Hematopoietic multipotent progenitor cell treated with erythropoietin and hydrocortisone succinate and interleukin-3 and kit ligand, for 8 days (in vitro differentiated cells): ENCODE measurements around the gene TTLL4.
A peak's percentile ranks its signal among the peaks of the same experiment; 100 is the strongest.

Source experiments
- DNase-seq: peaks from one replicate; pipeline ENCODE4 v3.0.0-alpha.2; 2015

The TTLL4 gene

DNA sequence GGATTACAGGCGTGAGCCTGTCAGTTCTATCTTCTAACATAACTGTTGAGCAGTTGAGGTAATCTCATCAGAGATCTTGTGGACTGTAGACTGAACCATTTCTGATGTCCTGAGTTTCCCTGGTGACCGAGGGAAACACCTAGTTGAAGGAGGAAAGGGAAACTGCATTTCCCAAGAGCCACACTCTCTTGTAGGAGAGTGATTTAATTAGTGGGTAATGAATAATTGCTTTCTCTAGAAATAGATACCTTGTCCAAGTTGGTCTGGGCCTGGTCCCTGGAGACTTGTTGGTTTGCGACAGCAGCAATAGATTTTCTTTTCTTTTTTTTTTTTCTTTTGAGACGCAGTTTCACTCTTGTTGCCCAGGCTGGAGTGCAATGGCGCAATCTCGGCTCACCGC, 7.4 kb downstream of the TTLL4 start:
- no peak for DNase-seq

DNA sequence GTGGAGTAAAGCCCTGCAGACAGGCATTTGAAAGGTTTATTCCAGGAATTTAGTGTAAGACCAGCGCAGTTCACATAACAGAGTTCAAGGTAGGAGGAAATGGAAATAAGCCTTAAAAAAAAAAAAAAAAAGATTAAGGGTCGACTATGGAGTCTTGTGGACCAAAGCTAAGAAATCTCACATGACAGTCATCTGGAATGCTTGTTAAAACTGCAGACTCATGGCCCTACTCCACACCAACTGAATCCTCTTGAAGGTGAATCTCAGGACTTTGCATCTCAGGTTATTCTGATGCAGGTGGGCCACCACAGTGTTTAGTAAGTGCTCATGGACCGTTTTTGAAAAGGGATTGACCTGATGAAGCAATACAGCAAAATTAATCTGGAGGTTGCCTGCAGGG, 8.8 kb downstream of the TTLL4 start:
- no peak for DNase-seq

DNA sequence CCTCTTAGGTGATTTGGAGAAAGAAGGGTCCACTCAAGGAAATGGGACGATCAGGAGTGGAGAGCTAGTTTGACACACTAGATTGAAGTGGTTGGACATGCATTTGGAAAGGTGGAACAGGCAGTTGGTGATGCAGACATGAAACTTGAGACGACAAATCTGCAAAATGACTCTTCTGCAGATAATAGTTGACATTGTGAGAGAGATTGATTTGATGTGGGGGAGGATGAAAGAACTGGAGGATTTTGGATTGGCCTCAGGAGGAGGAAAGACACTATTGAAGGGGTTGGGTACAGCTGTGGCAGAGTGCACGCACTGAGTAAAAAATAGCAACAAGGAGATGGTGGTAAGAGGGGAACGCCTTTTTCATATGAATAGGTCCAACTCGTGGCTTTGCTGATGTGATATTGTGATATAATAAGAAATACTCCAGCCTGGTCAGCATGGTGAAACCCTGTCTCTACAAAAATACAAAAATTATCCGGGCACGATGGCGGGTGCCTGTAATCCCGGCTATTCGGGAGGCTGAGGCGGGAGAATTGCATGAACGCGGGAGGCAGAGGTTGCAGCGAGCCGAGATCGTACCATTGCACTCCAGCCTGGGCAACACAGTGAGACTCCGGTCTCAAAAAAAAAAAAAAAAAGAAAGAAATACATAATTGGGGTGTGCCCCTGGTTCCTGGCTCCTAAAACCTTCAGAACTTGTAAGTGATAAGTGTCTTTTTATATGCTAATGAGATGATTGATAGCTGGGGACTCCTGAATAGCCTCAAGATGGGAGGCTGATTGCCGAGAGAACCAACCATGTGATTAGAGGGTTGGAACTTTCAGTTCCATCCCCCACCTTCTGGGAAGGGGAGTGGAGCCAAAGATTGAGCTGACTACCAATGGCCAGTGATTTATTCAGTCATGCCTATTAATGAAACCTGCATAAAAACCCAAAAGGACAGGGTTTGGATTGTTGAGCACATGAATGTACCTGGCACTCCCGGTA, 9.7 kb downstream of the TTLL4 start:
- DNase-seq: no peak

DNA sequence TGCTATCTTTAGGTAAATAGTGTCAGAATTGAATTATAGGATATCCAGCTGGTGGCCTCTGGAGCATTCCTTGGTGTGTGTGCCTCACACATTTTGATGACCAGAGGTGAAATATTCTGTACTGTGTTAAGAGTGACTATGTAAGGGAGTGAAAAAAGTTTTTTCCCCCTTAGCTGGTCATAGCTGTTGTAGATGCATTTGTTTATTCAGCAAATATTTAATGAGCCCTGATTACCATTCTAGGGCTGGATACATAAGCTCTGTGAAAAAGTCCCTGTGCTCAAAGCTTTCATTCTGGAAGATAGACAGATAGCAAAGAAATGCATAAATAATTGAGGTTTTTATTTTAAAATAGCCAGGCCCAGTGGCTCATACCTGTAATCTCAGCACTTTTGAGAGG, 10.9 kb downstream of the TTLL4 start:
- no peak for DNase-seq

DNA sequence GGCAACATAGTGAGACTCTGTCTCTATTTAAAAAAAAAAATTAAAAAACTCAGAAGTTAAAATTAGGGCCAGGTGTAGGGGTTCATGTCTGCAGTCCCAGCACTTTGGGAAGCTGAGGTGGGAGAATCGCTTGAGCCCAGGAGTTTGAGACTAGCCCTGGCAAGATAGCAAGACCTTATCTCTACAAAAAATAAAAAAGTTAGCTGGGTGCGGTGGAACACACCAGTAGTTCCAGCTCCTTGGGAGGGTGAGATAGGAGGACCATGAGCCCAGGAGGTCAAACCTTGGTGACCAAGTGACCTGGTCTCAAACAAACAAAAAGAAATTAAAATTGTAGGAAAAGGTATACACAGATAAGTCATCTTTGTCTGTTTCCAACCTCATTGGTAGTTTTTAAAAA, 11.3 kb downstream of the TTLL4 start:
- DNase-seq: peak; percentile 73

DNA sequence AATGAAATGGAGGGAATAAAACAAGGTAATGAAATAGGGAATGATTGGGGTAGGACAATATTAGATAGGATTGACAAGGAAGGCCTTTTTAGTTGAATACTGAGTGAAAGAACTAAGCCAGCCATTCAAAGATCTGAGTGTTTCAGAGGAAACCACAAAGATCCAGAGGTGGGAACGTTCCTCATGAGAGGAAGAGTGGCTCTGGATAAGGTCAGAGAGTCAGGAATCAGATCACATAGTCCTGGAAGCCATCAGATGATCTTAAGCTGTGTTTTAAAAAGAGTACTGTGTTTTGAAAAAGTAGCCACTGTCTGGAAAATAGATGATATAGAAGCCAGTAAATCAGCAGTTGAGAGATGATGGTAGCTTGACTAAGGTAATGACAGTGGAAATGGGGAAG, 11.8 kb downstream of the TTLL4 start:
- DNase-seq: no peak

DNA sequence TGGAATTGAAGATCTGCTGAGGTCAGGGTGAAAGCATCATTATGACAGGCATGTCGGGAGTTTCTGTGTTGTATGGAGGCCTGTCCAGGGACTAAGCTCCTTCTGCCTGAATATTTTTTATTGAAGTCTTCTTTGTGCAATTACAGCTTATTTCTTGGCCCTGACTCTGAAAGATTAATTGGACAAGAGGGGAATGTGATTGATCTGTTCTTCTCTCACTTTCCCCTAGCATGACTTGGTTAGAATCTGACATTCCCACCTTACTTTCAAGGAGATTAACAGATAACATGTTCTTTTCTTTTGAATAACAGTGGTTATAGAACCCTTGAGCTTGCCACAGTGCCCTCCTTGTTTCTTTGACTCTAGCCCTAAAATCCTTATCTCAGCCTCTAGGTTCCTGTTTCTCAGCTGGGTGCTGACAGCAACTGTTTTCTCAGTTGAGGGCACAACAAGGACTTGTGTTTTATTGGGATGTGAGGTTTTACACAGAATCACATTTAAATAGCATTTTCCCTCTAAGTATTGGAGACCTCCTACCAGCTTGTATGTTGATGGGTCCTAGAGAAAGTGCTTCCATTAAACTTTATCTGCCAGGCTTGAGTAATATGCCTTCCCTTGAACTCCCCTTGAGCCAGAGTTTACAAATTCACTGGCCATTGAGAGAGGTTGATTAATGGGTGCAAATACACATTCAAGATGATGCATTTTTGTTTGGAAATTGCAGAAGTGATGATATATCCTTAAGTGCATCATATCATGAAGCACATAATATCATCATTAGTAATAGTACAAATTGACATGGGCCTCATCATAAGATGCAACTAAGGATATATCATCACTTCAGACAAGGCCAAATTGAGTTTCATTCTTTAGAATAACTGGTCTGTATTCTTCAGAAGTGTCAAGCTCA, 12.5 kb downstream of the TTLL4 start:
- DNase-seq: peak; percentile 56

DNA sequence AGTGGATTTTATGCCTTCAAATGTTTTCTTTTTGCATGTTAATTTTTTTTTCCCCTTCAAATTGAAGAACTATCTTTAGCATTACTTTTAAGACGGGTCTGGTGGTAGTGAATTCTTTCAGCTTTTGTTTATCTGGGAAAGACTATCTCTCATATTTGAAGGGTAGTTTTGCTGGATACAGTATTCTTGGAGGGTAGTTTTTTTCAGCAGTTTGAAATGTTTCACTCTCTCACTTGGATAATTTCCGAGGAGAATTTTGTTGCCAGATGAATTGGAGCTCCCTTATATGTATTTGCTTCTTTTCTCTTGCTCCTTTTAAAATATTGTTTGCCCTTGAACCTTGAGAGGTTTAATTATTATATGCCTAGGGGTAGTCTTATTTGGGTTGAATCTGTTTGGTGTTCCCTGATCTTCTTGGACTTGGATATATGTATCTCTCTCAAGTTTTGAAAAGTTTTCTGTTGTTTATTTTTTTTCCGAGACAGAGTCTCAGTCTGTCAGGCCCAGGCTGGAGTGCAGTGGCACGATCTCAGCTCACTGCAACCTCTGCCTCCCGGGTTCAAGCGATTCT, 15.5 kb downstream of the TTLL4 start:
- no peak for DNase-seq

DNA sequence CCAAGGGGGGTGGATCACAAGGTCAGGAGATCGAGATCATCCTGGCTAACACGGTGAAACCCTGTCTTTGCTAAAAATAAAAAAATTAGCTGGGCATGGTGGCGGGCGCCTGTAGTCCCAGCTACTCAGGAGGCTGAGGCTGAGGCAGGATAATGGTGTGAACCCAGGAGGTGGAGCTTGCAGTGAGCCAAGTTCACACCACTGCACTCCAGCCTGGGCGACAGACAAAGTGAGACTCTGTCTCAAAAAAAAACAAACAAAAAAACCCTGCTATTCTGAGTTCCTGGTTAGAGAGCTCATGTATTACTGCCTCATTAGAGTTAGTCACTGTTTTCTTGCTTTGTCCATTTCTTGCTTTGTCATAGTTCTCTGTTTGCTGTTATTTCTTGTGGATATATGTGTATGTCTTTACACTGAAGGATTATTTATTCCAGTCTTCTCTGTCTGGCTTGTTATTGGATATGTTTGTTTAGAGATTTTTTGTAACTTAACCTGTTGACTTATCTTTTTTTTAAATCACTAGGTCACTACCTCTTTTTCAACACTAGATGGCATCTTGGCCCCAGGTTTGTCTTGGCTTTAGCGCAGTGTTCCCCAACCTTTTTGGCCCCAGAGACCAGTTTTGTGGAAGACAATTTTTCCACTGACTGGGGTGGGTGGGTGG, 17.0 kb downstream of the TTLL4 start:
- DNase-seq: peak; percentile 56

DNA sequence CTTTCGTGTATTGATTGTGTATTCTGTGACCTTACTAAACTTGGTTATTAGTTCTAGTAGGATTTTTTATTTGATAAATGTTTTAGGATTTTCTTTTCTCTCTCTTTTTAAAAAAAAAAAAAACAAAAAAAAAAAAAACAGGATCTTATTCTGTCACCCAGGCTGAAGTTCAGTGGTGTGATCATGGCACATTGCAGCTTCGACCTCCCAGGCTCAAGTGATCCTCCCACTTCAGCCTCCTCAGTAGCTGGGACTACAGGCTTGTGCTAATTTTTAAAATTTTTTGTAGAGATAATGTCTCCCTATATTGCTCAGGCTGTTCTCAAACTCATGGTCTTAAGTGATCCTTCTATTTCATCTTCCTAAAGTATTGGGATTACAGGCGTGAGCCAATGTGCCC, 19.0 kb downstream of the TTLL4 start:
- DNase-seq: no peak

DNA sequence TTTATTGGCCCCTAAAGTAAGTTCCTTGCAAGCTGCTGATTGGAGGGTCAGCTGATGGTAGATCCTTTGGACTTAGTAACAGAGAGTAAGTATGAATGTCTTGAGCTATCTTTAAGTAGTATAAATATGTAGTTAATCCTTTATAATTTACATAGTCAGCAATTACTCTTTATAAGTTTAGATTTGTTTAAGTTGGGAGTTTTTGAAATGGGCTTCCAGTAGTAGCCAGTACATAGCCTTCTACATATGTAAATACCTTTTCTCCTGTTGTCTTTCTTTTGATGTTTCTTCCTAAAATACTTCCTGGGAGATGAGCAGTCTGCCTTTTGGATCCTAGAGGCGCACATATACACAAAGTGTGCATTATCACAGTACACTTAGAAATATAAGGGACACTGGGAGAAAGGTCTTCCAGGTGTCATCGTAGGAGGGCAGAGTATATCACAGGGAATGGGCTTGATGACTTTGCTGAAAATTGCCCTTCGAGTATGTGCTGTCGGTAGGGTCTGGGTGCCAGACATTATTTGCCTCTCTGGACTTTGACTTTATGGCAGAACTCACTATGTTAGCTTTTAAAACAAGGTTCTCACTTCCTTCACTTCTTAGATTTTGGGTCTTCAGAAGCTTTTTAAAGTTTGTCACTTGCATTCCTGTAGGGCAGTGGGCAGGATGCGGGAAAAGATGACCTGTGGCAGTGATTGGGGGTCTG, 21.6 kb downstream of the TTLL4 start:
- no peak for DNase-seq

DNA sequence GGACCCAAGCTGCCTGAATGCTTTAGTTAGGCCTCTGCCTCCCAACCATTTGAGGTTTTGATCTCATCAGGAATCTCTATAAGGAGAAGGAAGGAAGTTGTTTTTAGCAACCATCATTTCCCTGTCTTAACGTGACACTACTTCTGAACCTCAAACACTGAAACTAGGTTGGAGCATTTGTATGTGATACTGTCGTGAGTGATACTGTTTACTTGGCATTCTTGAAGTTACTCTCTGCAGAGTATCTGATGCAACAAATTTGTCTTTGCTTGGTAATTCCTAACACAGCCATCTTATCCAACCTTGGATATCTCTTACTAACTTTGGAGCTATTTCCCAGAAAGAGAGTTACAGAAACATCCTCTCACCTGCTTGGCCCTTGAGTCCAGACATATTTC, 22.1 kb downstream of the TTLL4 start:
- DNase-seq: no peak

DNA sequence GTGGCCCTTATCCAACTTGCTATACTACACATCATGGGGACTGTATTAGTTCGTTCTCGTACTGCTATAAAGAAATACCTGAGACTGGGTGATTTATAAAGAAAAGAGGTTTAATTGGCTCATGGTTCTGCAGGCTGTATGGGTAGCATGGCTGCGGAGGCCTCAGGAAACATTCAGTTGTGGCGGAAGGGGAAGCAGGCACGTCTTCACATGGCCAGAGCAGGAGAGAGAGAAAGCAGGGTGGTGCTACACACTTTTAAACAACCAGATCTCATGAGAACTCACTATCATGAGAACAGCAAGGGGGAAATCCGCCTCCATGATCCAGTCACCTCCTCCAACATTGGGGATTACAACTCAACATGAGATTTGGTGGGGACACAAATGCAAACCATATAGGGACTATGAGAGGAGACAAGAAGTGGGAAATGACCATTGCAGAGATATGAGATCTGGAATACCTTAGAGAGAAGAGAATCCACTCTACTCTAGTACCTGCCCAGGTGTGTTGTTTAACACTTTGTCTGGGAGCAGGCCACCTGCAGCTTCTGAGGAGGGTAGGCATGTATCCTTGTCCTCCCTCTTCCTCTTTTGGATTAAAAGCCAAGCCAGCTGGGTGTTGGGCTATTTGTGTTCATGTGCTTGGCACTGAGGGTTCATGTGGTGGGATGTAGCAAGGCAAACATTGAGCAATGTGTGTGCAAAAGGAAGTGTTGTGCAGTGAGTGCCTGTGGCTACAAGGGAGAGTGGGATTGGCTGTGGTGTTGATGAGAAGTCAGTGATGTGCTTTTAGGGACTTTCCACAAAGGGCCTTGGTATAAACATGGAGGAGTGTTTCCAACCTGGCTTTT, 22.8 kb downstream of the TTLL4 start:
- no peak for DNase-seq

DNA sequence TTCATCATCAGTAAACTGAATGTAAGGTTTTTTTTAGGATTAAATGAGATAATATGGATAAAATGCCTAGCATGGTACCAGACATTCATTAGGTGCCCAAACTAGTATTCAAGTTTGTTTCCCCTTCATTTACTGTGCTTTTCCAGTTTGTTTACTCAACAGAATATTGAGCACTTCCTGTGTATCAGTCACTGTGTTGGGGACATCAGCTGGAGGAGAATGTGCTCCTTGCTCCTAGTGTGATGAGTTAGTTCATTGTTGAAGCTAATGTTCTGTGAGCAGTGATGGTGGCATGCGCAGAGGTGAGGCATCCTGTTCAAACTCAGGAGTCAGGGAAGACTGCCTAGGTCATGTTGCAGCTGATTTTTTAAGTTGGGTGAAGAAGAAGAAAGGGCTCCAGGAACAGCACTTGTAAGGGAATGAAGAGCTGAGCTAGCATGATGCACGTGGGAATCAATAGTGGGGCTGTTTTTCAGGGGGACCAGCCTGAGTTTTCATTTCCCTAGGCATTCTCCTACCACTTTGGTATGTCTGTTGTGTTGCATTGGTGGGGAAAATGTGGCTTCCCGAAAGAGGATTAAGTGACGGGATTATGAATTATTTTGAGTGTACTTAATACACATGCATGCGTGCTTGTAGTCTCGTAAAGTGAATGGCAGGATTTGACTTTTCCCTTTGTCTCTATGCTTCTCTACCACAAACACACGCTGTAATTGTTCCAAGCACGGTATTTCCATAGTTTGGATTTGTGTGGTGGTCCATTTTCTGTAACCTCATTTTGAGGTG, 23.7 kb downstream of the TTLL4 start:
- no peak for DNase-seq

DNA sequence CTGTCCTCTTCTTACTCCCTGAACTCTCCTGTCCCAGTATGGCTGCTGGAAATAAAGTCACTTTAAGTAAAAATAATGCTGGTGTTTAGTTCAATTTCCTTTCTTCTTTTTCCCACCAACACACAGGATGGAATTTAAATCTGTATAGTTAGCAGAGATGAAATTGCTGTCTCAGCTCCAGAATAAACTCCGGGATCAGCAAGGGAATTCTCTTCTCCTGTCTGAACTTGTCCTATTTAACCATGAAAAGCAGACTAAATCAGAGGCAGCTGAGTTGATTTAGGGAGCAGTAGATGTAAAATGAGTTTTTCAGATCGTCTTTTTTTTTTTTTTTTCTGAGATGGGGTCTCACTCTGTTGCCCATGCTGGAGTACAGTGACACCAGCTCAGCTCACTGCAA, 25.9 kb downstream of the TTLL4 start:
- no peak for DNase-seq

DNA sequence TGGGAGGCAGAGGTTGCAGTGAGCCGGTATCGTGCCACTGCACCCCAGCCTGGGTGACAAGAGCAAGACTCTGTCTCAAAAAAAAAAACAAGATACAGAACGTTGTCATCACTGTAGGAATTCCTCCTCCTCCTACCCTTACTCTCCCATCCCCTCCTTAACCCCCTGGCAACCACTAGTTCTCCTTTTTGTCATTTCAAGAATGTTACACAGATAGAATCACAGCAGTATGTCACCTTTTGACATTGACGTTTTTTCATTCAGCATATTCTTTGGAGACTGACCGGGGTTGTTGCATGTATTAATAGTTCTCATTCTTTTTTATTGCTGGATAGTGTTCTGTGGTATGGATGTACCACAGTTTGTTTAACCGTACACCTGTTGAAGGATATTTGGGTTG, 32.4 kb downstream of the TTLL4 start:
- DNase-seq: no peak

DNA sequence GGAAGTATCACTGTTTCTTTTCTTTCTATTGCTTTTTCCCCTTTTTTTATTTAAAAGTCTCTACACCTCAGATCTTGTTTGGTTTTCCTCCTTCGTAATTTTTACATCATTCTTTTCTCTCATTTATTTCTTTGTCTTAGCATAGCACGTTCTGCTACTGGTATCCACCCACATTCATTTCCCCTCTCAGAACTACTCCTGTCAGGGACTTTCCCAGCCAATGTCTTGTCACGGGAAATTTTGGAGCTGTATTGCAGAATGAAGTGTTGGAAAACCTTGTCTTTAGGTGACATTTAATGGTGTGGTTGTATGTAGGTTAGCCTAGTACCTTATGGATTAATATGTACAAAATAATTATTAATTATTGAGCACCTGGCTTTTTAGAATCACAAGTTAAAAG, 34.0 kb downstream of the TTLL4 start:
- DNase-seq: no peak

DNA sequence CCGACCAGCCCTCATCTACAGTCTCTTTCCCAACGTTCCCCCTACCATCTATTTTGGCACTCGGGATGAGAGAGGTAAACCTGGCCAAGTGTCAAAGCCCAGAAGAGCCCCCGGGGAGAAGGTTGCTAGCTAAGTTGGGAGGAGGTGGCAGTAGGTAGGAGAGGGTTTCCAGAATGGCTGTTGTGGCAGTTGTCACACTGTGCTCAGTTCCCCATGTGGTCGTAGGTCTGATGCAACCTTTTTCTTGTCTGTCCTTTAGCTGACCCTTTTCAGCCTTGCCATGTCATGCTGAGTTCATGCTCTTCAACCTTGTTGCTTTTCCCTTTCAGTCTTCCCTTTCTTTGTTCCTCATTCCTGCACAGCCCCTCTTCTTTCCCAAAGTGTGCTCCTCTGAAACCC, 34.5 kb downstream of the TTLL4 start:
- DNase-seq: no peak

DNA sequence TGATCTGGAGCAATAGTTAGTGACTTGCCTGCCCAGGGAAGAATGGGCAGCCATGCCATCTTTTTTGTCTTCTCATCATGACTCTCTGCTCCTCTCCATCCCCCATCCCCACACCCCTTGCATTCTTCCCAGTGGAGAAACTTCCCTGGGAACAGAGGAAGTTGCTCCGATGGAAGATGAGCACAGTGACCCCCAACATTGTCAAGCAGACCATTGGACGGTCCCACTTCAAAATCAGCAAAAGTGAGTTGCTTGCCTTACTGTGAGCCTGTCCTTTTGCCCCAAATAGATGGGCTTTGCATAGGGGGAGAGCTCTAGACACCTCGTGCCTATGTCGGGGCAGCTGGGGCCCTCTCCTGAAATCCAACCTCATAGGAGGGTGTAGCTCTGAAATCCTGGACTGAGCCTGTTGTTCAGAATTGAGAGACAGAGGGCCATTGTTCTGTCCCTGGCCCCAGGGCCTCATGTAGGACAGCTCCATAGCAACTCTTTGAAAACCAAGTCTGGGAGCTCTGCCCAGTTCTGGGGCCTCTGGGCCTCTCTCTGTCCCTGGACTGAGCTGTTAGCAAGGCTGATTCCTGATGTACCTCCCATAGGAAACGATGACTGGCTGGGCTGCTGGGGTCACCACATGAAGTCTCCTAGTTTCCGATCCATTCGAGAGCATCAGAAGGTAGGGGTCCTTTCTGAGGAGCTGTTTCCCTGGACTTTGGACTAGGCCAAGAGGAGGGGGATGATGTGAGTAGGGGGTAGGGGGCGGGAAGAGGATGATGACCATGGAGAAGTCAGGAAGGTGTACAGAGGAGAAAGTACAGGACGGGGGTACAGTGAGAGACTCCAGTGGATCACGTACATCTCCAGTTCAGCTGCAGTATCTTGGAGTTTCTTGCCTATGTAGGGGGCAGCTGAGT, 35.2 kb downstream of the TTLL4 start:
- DNase-seq: no peak

DNA sequence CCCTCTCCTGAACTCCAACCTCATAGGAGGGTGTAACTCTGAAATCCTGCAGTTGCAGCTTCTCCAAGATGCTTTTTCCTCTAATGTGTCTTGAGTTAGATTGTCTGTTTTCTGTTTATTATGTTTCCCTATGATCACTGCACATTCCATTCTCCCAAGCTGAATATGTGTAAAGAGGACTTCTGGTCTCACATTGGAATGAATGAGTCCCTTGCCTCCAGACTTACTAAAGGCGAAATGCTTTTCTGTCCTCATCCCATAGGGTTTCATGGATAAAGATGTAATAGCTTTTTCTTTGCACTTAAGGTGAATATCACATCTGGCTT, 35.8 kb downstream of the TTLL4 start:
- DNase-seq: no peak
